ENCODE measurements around the gene BRICD5. TPM values are rescaled to one million over a fixed set of nuclear protein-coding genes. Genes with fewer than 3 reads are reported as not detected.

BRICD5 gene
- total and polyA plus RNA-seq, 2 of the 13 experiments (the other 11 are each of a cell fraction or from before 2014, with no cell fraction given) = 1.6 to 5.8 TPM

DNA sequence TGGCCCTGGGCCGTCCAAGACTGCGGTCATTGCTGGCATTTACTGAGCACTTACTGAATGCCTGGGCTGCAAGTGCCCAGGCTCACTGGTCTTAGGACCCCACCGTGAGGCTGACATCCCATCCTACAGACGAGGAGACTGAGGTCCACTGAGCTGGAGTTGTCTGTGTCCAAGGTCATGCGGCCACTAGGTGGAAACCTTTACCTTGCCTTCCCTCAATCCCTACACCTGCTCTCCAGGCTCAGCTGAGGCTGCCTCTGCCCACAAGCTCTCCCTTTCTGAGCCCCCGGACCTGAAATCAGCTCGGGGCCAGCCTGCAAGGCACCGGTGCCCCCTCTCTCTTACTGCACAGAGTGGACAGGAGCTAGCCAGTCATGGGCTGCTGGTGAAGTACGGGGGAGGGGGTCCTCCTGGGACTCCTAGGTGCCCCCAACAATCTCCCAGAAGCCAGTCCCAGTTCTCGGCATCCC is 15.8 kb downstream of the BRICD5 start (continued):
- TF ChIP-seq NR1H2 (CRISPR knock-in tag; IDR thresholded peaks at IDR 0.05; ENCODE audit: borderline replicate concordance, low read depth) = no peak
- TF ChIP-seq MYNN (CRISPR knock-in tag; IDR thresholded peaks at IDR 0.05; ENCODE audit: low read depth) = no peak
- no peak for TF ChIP-seq SRY (CRISPR knock-in tag; IDR thresholded peaks at IDR 0.05)
- TF ChIP-seq, protein P1, sequence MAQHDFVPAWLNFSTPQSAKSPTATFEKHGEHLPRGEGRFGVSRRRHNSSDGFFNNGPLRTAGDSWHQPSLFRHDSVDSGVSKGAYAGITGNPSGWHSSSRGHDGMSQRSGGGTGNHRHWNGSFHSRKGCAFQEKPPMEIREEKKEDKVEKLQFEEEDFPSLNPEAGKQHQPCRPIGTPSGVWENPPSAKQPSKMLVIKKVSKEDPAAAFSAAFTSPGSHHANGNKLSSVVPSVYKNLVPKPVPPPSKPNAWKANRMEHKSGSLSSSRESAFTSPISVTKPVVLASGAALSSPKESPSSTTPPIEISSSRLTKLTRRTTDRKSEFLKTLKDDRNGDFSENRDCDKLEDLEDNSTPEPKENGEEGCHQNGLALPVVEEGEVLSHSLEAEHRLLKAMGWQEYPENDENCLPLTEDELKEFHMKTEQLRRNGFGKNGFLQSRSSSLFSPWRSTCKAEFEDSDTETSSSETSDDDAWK (CRISPR knock-in tag; IDR thresholded peaks at IDR 0.05) = no peak
- no peak for TF ChIP-seq SP1 (IDR thresholded peaks at IDR 0.05)
- TF ChIP-seq SP1 (CRISPR knock-in tag; IDR thresholded peaks at IDR 0.05) = no peak
- no peak for TF ChIP-seq BHLHE40 (IDR thresholded peaks at IDR 0.05; ENCODE audit: low read length)
- TF ChIP-seq, protein P2, sequence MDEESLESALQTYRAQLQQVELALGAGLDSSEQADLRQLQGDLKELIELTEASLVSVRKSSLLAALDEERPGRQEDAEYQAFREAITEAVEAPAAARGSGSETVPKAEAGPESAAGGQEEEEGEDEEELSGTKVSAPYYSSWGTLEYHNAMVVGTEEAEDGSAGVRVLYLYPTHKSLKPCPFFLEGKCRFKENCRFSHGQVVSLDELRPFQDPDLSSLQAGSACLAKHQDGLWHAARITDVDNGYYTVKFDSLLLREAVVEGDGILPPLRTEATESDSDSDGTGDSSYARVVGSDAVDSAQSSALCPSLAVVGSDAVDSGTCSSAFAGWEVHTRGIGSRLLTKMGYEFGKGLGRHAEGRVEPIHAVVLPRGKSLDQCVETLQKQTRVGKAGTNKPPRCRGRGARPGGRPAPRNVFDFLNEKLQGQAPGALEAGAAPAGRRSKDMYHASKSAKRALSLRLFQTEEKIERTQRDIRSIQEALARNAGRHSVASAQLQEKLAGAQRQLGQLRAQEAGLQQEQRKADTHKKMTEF (CRISPR knock-in tag; IDR thresholded peaks at IDR 0.05) = 0 out of 2 replicates have a peak, but pooled peaks have one; percentile 34
- no peak for TF ChIP-seq ZSCAN29 (CRISPR knock-in tag; conservative IDR thresholded peaks at IDR 0.05)
- TF ChIP-seq REPIN1 (CRISPR knock-in tag; IDR thresholded peaks at IDR 0.05; ENCODE audit: borderline replicate concordance, low read depth) = no peak
- no peak for TF ChIP-seq GZF1 (CRISPR knock-in tag; IDR thresholded peaks at IDR 0.05)
- TF ChIP-seq, protein P3, sequence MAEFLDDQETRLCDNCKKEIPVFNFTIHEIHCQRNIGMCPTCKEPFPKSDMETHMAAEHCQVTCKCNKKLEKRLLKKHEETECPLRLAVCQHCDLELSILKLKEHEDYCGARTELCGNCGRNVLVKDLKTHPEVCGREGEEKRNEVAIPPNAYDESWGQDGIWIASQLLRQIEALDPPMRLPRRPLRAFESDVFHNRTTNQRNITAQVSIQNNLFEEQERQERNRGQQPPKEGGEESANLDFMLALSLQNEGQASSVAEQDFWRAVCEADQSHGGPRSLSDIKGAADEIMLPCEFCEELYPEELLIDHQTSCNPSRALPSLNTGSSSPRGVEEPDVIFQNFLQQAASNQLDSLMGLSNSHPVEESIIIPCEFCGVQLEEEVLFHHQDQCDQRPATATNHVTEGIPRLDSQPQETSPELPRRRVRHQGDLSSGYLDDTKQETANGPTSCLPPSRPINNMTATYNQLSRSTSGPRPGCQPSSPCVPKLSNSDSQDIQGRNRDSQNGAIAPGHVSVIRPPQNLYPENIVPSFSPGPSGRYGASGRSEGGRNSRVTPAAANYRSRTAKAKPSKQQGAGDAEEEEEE (CRISPR knock-in tag; IDR thresholded peaks at IDR 0.05; ENCODE audit: borderline replicate concordance) = no peak
- TF ChIP-seq ZNF367 (CRISPR knock-in tag; IDR thresholded peaks at IDR 0.05; ENCODE audit: borderline replicate concordance) = no peak
- no peak for TF ChIP-seq TBL1XR1 (IDR thresholded peaks at IDR 0.05; ENCODE audit: borderline replicate concordance, low read length, partially characterized antibody)
- TF ChIP-seq, protein P4, sequence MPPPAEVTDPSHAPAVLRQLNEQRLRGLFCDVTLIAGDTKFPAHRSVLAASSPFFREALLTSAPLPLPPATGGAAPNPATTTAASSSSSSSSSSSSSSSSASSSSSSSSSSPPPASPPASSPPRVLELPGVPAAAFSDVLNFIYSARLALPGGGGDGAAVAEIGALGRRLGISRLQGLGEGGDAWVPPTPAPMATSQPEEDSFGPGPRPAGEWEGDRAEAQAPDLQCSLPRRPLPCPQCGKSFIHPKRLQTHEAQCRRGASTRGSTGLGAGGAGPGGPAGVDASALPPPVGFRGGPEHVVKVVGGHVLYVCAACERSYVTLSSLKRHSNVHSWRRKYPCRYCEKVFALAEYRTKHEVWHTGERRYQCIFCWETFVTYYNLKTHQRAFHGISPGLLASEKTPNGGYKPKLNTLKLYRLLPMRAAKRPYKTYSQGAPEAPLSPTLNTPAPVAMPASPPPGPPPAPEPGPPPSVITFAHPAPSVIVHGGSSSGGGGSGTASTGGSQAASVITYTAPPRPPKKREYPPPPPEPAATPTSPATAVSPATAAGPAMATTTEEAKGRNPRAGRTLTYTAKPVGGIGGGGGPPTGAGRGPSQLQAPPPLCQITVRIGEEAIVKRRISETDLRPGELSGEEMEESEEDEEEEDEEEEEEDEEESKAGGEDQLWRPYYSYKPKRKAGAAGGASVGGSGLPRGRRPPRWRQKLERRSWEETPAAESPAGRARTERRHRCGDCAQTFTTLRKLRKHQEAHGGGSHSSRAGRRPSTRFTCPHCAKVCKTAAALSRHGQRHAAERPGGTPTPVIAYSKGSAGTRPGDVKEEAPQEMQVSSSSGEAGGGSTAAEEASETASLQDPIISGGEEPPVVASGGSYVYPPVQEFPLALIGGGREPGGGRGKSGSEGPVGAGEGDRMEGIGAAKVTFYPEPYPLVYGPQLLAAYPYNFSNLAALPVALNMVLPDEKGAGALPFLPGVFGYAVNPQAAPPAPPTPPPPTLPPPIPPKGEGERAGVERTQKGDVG (CRISPR knock-in tag; IDR thresholded peaks at IDR 0.05; ENCODE audit: borderline replicate concordance) = no peak
- TF ChIP-seq, protein P5, sequence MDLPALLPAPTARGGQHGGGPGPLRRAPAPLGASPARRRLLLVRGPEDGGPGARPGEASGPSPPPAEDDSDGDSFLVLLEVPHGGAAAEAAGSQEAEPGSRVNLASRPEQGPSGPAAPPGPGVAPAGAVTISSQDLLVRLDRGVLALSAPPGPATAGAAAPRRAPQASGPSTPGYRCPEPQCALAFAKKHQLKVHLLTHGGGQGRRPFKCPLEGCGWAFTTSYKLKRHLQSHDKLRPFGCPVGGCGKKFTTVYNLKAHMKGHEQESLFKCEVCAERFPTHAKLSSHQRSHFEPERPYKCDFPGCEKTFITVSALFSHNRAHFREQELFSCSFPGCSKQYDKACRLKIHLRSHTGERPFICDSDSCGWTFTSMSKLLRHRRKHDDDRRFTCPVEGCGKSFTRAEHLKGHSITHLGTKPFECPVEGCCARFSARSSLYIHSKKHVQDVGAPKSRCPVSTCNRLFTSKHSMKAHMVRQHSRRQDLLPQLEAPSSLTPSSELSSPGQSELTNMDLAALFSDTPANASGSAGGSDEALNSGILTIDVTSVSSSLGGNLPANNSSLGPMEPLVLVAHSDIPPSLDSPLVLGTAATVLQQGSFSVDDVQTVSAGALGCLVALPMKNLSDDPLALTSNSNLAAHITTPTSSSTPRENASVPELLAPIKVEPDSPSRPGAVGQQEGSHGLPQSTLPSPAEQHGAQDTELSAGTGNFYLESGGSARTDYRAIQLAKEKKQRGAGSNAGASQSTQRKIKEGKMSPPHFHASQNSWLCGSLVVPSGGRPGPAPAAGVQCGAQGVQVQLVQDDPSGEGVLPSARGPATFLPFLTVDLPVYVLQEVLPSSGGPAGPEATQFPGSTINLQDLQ (CRISPR knock-in tag; IDR thresholded peaks at IDR 0.05) = no peak
- TF ChIP-seq FOXC1 (CRISPR knock-in tag; IDR thresholded peaks at IDR 0.05; ENCODE audit: borderline replicate concordance) = no peak
- TF ChIP-seq CC2D1A (CRISPR knock-in tag; IDR thresholded peaks at IDR 0.05) = no peak
